Measurements from ENCODE around the gene ANXA1. TPM values are rescaled to one million over a fixed set of nuclear protein-coding genes. Genes with fewer than 3 reads are reported as not detected.

ANXA1 gene
- total and polyA plus RNA-seq, 4 donors = 378 to 788 (median 525) TPM

GRCh38 chr9:73118286-73118685 lies 33.4 kb upstream of the ANXA1 start:
- DNase-seq = no peak
- no peaks in the 10 kb centered on the region for H3K4me1 ChIP-seq (ENCODE audit: control insufficient read depth in 1 of 2, insufficient read depth in 2 of 2, low read length in 2 of 2)
- H3K27ac ChIP-seq (ENCODE audit: low read depth in 1 of 2, low read length in 2 of 2) = no peak overlapping the region
- intact Hi-C loops (cut with DNase I) = no loop called here
- H3K4me3 ChIP-seq (ENCODE audit: low read length in 2 of 2) = no peak overlapping the region
- H3K36me3 ChIP-seq (ENCODE audit: control insufficient read depth in 1 of 2, insufficient read depth in 2 of 2, low read length in 1 of 2) = no peaks in the 10 kb centered on the region
- H3K27me3 ChIP-seq (ENCODE audit: control insufficient read depth in 1 of 2, insufficient read depth in 2 of 2, low read length in 1 of 2) = no peaks in the 10 kb centered on the region
- ATAC-seq (ENCODE audit: low FRiP score) = no peak
- H3K9me3 ChIP-seq (ENCODE audit: control insufficient read depth, low read length) = no peaks in the 10 kb centered on the region

GRCh38 chr9:73118898-73119554 lies 32.6 kb upstream of the ANXA1 start:
- H3K9me3 ChIP-seq (ENCODE audit: control insufficient read depth, low read length) = no peaks in the 10 kb centered on the region
- H3K4me3 ChIP-seq (ENCODE audit: low read length in 2 of 2) = no peak overlapping the region
- DNase-seq (no peak), ATAC-seq (ENCODE audit: low FRiP score) (no peak)
- no peaks in the 10 kb centered on the region for H3K4me1 ChIP-seq (ENCODE audit: control insufficient read depth in 1 of 2, insufficient read depth in 2 of 2, low read length in 2 of 2)
- WGBS, 2 donors = 86 to 93% methylated on average over 4 of the region's 4 CpGs
- H3K27me3 ChIP-seq (ENCODE audit: control insufficient read depth in 1 of 2, insufficient read depth in 2 of 2, low read length in 1 of 2) = no peaks in the 10 kb centered on the region
- intact Hi-C loops (cut with DNase I) = no loop called here
- H3K27ac ChIP-seq (ENCODE audit: low read depth in 1 of 2, low read length in 2 of 2) = no peak overlapping the region
- no peaks in the 10 kb centered on the region for H3K36me3 ChIP-seq (ENCODE audit: control insufficient read depth in 1 of 2, insufficient read depth in 2 of 2, low read length in 1 of 2)

- H3K27me3 ChIP-seq (ENCODE audit: control insufficient read depth in 1 of 2, insufficient read depth in 2 of 2, low read length in 1 of 2) = no peaks in the 10 kb centered on the region
- WGBS, 2 donors = 66 to 73% methylated on average over 1 of the region's 1 CpG
Observed at GRCh38 chr9:73121375-73121935, 30.2 kb upstream of the ANXA1 start.

GRCh38 chr9:73125651-73126050 lies 26.0 kb upstream of the ANXA1 start:
- WGBS, 2 donors = 63 to 82% methylated on average over 1 of the region's 1 CpG
- no peaks in the 10 kb centered on the region for H3K4me1 ChIP-seq (ENCODE audit: control insufficient read depth in 1 of 2, insufficient read depth in 2 of 2, low read length in 2 of 2)
- H3K4me3 ChIP-seq (ENCODE audit: low read length in 2 of 2) = no peak overlapping the region
- H3K36me3 ChIP-seq (ENCODE audit: control insufficient read depth in 1 of 2, insufficient read depth in 2 of 2, low read length in 1 of 2) = no peaks in the 10 kb centered on the region
- no peaks in the 10 kb centered on the region for H3K9me3 ChIP-seq (ENCODE audit: control insufficient read depth, low read length)
- no peaks in the 10 kb centered on the region for H3K27me3 ChIP-seq (ENCODE audit: control insufficient read depth in 1 of 2, insufficient read depth in 2 of 2, low read length in 1 of 2)
- DNase-seq (no peak), ATAC-seq (ENCODE audit: low FRiP score) (no peak)
- intact Hi-C loops (cut with DNase I) = no loop called here
- no peak overlapping the region for H3K27ac ChIP-seq (ENCODE audit: low read depth in 1 of 2, low read length in 2 of 2)

More at GRCh38 chr9:73121375-73121935, 30.2 kb upstream of the ANXA1 start:
- H3K4me3 ChIP-seq (ENCODE audit: low read length in 2 of 2) = no peak overlapping the region
- H3K9me3 ChIP-seq (ENCODE audit: control insufficient read depth, low read length) = no peaks in the 10 kb centered on the region
- H3K36me3 ChIP-seq (ENCODE audit: control insufficient read depth in 1 of 2, insufficient read depth in 2 of 2, low read length in 1 of 2) = no peaks in the 10 kb centered on the region
- DNase-seq (no peak), ATAC-seq (ENCODE audit: low FRiP score) (no peak)
- H3K27ac ChIP-seq (ENCODE audit: low read depth in 1 of 2, low read length in 2 of 2) = no peak overlapping the region
- no peaks in the 10 kb centered on the region for H3K4me1 ChIP-seq (ENCODE audit: control insufficient read depth in 1 of 2, insufficient read depth in 2 of 2, low read length in 2 of 2)
- intact Hi-C loops (cut with DNase I) = no loop called here

- 61 to 66% methylated on average over 6 of the region's 6 CpGs for WGBS, 2 donors
- H3K27ac ChIP-seq (ENCODE audit: low read depth in 1 of 2, low read length in 2 of 2) = no peak overlapping the region
- H3K4me1 ChIP-seq (ENCODE audit: control insufficient read depth in 1 of 2, insufficient read depth in 2 of 2, low read length in 2 of 2) = no peaks in the 10 kb centered on the region
- no peaks in the 10 kb centered on the region for H3K36me3 ChIP-seq (ENCODE audit: control insufficient read depth in 1 of 2, insufficient read depth in 2 of 2, low read length in 1 of 2)
- intact Hi-C loops (cut with DNase I) = no loop called here
- no peak overlapping the region for H3K4me3 ChIP-seq (ENCODE audit: low read length in 2 of 2)
- no peak for DNase-seq
- H3K27me3 ChIP-seq (ENCODE audit: control insufficient read depth in 1 of 2, insufficient read depth in 2 of 2, low read length in 1 of 2) = no peaks in the 10 kb centered on the region
- ATAC-seq (ENCODE audit: low FRiP score) = no peak
- H3K9me3 ChIP-seq (ENCODE audit: control insufficient read depth, low read length) = no peaks in the 10 kb centered on the region
Observed at GRCh38 chr9:73129941-73130685, 21.6 kb upstream of the ANXA1 start.

- Histone ChIP-seq H3K9me3 (ENCODE audit: control insufficient read depth, low read length) (no peaks in the 10 kb centered on the region), H3K27me3 (ENCODE audit: control insufficient read depth in 1 of 2, insufficient read depth in 2 of 2, low read length in 1 of 2) (no peaks in the 10 kb centered on the region), H3K27ac (ENCODE audit: low read depth in 1 of 2, low read length in 2 of 2) (no peak overlapping the region), H3K4me1 (ENCODE audit: control insufficient read depth in 1 of 2, insufficient read depth in 2 of 2, low read length in 2 of 2) (no peaks in the 10 kb centered on the region), H3K36me3 (ENCODE audit: control insufficient read depth in 1 of 2, insufficient read depth in 2 of 2, low read length in 1 of 2) (no peaks in the 10 kb centered on the region), H3K4me3 (ENCODE audit: low read length in 2 of 2) (peak overlapping the region in 1 of 2 donors; percentile 48)
- intact Hi-C loops (cut with DNase I) = no loop called here
- ATAC-seq (ENCODE audit: low FRiP score) = no peak
- DNase-seq = no peak
- WGBS, 2 donors = 44 to 51% methylated on average over 4 of the region's 4 CpGs
Observed at GRCh38 chr9:73131461-73131860, 20.2 kb upstream of the ANXA1 start.

GRCh38 chr9:73132034-73132776 lies 19.5 kb upstream of the ANXA1 start:
- H3K27ac ChIP-seq (ENCODE audit: low read depth in 1 of 2, low read length in 2 of 2) = peak overlapping the region; percentile 57 to 90
- ATAC-seq (ENCODE audit: low FRiP score) = peak; percentile 92
- no peaks in the 10 kb centered on the region for H3K27me3 ChIP-seq (ENCODE audit: control insufficient read depth in 1 of 2, insufficient read depth in 2 of 2, low read length in 1 of 2)
- H3K9me3 ChIP-seq (ENCODE audit: control insufficient read depth, low read length) = no peaks in the 10 kb centered on the region
- WGBS, 2 donors = 0 to 1% methylated on average over 15 of the region's 15 CpGs
- peak overlapping the region; percentile 43 to 98 for H3K4me3 ChIP-seq (ENCODE audit: low read length in 2 of 2)
- peak; percentile 84 to 86 for DNase-seq
- H3K4me1 ChIP-seq (ENCODE audit: control insufficient read depth in 1 of 2, insufficient read depth in 2 of 2, low read length in 2 of 2) = no peaks in the 10 kb centered on the region
- no peaks in the 10 kb centered on the region for H3K36me3 ChIP-seq (ENCODE audit: control insufficient read depth in 1 of 2, insufficient read depth in 2 of 2, low read length in 1 of 2)
- intact Hi-C loops (cut with DNase I) = loop anchor here in 1 of 2 donors (2.0 kb wide), 1 partner anchor 17 kb away; no protein-coding TSS in a partner anchor

- no peaks in the 10 kb centered on the region for H3K4me1 ChIP-seq (ENCODE audit: control insufficient read depth in 1 of 2, insufficient read depth in 2 of 2, low read length in 2 of 2)
- ATAC-seq (ENCODE audit: low FRiP score) (no peak), DNase-seq (no peak)
- no peaks in the 10 kb centered on the region for H3K27me3 ChIP-seq (ENCODE audit: control insufficient read depth in 1 of 2, insufficient read depth in 2 of 2, low read length in 1 of 2)
- 62% methylated on average over 3 of the region's 3 CpGs for WGBS, 2 donors
- no peak overlapping the region for H3K27ac ChIP-seq (ENCODE audit: low read depth in 1 of 2, low read length in 2 of 2)
- no peak overlapping the region for H3K4me3 ChIP-seq (ENCODE audit: low read length in 2 of 2)
- H3K36me3 ChIP-seq (ENCODE audit: control insufficient read depth in 1 of 2, insufficient read depth in 2 of 2, low read length in 1 of 2) = no peaks in the 10 kb centered on the region
- no peaks in the 10 kb centered on the region for H3K9me3 ChIP-seq (ENCODE audit: control insufficient read depth, low read length)
- intact Hi-C loops (cut with DNase I) = loop anchor here in 1 of 2 donors (2.0 kb wide), 1 partner anchor 16 kb away; no protein-coding TSS in a partner anchor
Observed at GRCh38 chr9:73133022-73133651, 18.5 kb upstream of the ANXA1 start.

Data from aorta (tissue), 5 donors.